Endothelial cell of umbilical vein (primary cell): Measurements from ENCODE around the gene GDF2. TPM values are rescaled to one million over a fixed set of nuclear protein-coding genes. Genes with fewer than 3 reads are reported as not detected.

Experiments
- BruUV-seq: library from RNA; stranded (reverse); fragments of 400-500 nt; replicated peaks from 2 replicates; lab custom pipeline; 2021; lab: Mats Ljungman, UMichigan
- CTCF ChIA-PET: fragments of 300-600, 350-600 bp; sonication (Branson Sonifier 250); formaldehyde crosslinking; loops from one replicate; lab custom pipeline; 2021; ENCODE audit warnings: antibody characterized with exemption, inconsistent platforms; lab: Charles Lee
- POLR2A ChIA-PET: fragments of 300-600, 350-600 bp; sonication (Branson Sonifier 250); formaldehyde crosslinking; loops from one replicate; lab custom pipeline; 2021; ENCODE audit warnings: antibody characterized with exemption, inconsistent platforms; lab: Charles Lee
- DNase-seq: peaks from one replicate; pipeline ENCODE4 v3.0.0-alpha.2; 2011; ENCODE audit warnings: low read depth, low spot score
- FAIRE-seq: peaks from 2 replicates; lab custom pipeline; 2011; peaks lifted over from hg19 to GRCh38; lab: Jason Lieb, UNC
- H2AFZ ChIP-seq: 2 replicates; pipeline ENCODE4 v1.6.0; 2012; ENCODE audit warnings: low read depth, low read length, control low read depth, inconsistent platforms
- H3K27ac ChIP-seq: 2 replicates; pipeline ENCODE4 v1.5.1; 2011; ENCODE audit warnings: low read depth, mild to moderate bottlenecking, control low read depth, low read length, moderate library complexity; ENCODE audit not compliant: insufficient read depth
- H3K27me3 ChIP-seq, 2 experiments: 2 replicates each; pipeline versions ENCODE4 v1.6.0 to v1.6.1; 2011; ENCODE audit warnings: low read length in 2 of 2, mixed read lengths in 1 of 2; ENCODE audit not compliant: control insufficient read depth in 2 of 2, insufficient read depth in 2 of 2
- H3K36me3 ChIP-seq, 2 experiments: 2 replicates in 1 of 2; 3 replicates in 1 of 2; pipeline ENCODE4 v1.5.1; 2011; ENCODE audit warnings: low read length in 2 of 2, mild to moderate bottlenecking in 1 of 2, moderate library complexity in 1 of 2; ENCODE audit not compliant: control insufficient read depth in 2 of 2, insufficient read depth in 2 of 2; ENCODE audit errors: extremely low read depth in 1 of 2
- H3K4me1 ChIP-seq: 3 replicates; pipeline ENCODE4 v1.5.1; 2011; ENCODE audit warnings: mild to moderate bottlenecking, low read length; ENCODE audit not compliant: control insufficient read depth, insufficient read depth; ENCODE audit errors: extremely low read depth
- H3K4me2 ChIP-seq: 2 replicates; pipeline ENCODE4 v1.6.1; 2011; ENCODE audit warnings: low read length, control low read depth, mixed read lengths; ENCODE audit not compliant: insufficient read depth
- H3K4me3 ChIP-seq, 3 experiments: fragments of 200-600 bp in 1 of 3; sonication (generic), shearing (Covaris generic) in 1 of 3; replicated peaks in 1 of 3; 2 replicates each; pipeline ENCODE4 v1.5.1; 2011 to 2016; ENCODE audit warnings: control low read depth in 3 of 3, low read length in 3 of 3, mild to moderate bottlenecking in 2 of 3, inconsistent platforms in 1 of 3, low read depth in 1 of 3, moderate library complexity in 1 of 3; ENCODE audit not compliant: insufficient read depth in 1 of 3
- H3K79me2 ChIP-seq: 2 replicates; pipeline ENCODE4 v1.6.0; 2012; ENCODE audit warnings: low read length, inconsistent platforms; ENCODE audit not compliant: control insufficient read depth, insufficient read depth
- H3K9ac ChIP-seq: replicated peaks from 2 replicates; pipeline ENCODE3; 2011; ENCODE audit warnings: low read length, control low read depth; ENCODE audit not compliant: insufficient read depth; ENCODE audit errors: extremely low read depth
- H3K9me1 ChIP-seq: replicated peaks from 3 replicates; pipeline ENCODE4 v1.6.0; 2011; ENCODE audit warnings: mild to moderate bottlenecking, low read length; ENCODE audit not compliant: control insufficient read depth, insufficient read depth; ENCODE audit errors: extremely low read depth
- H3K9me3 ChIP-seq: replicated peaks from 2 replicates; pipeline ENCODE4 v1.5.1; 2012; ENCODE audit warnings: low read length, inconsistent platforms; ENCODE audit not compliant: control insufficient read depth, insufficient read depth
- H4K20me1 ChIP-seq: replicated peaks from 2 replicates; pipeline ENCODE3; 2011; ENCODE audit warnings: mild to moderate bottlenecking, low read length; ENCODE audit not compliant: control insufficient read depth, insufficient read depth; ENCODE audit errors: extremely low read depth
- CTCF ChIP-seq, 2 donors: IDR thresholded peaks; 1 replicate in 1 of 2; 2 replicates in 1 of 2; pipeline ENCODE4 v1.5.1; 2011; ENCODE audit warnings: low read length in 2 of 2, mild to moderate bottlenecking in 2 of 2, moderate library complexity in 2 of 2, control low read depth in 1 of 2, inconsistent platforms in 1 of 2, low read depth in 1 of 2; ENCODE audit not compliant: insufficient read depth in 1 of 2; ENCODE audit errors: extremely low read depth in 1 of 2
- EZH2 ChIP-seq: IDR thresholded peaks from 2 replicates; pipeline ENCODE4 v1.6.1; 2012; ENCODE audit warnings: borderline replicate concordance, low read depth, mild to moderate bottlenecking, moderate library complexity, low read length, inconsistent platforms; ENCODE audit not compliant: severe bottlenecking
- FOS ChIP-seq: IDR thresholded peaks from 2 replicates; pipeline ENCODE4 v1.6.1; 2011; ENCODE audit warnings: mild to moderate bottlenecking, low read length, moderate library complexity, borderline replicate concordance; ENCODE audit not compliant: insufficient read depth
- GATA2 ChIP-seq: IDR thresholded peaks from 2 replicates; pipeline ENCODE4 v1.7.0; 2011; ENCODE audit warnings: low read depth, mild to moderate bottlenecking, moderate library complexity, mixed read lengths, low read length; ENCODE audit not compliant: insufficient read length, insufficient read depth
- JUN ChIP-seq: IDR thresholded peaks from 2 replicates; pipeline ENCODE4 v1.6.1; 2011; ENCODE audit warnings: borderline replicate concordance, low read depth; ENCODE audit not compliant: insufficient read length, insufficient read depth
- MAX ChIP-seq: IDR thresholded peaks from 2 replicates; pipeline ENCODE4 v1.6.1; 2011; ENCODE audit not compliant: insufficient read depth, insufficient read length
- MYC ChIP-seq: IDR thresholded peaks from one replicate; pipeline ENCODE4 v1.6.1; 2011; ENCODE audit warnings: mild to moderate bottlenecking, low read depth, low read length
- POLR2A ChIP-seq: IDR thresholded peaks from 2 replicates; pipeline ENCODE4 v1.6.1; 2012; ENCODE audit warnings: low read depth, mild to moderate bottlenecking, control low read depth, low read length
- POLR2AphosphoS5 ChIP-seq: IDR thresholded peaks from 2 replicates; pipeline ENCODE4 v1.6.1; 2012; ENCODE audit warnings: low read depth, mild to moderate bottlenecking, control low read depth, low read length, moderate library complexity; ENCODE audit not compliant: insufficient read depth
- dilution Hi-C: fragments of 300-500 bp; cut with MboI; formaldehyde crosslinking; loops from one replicate; pipeline ENCODE4 v1.15.0; 2019; ENCODE audit warnings: low sequenced_read_pairs; ENCODE audit not compliant: extremely low pct_ligation_motif_present
- intact Hi-C: fragments of 100-400 bp; cut with micrococcal nuclease; formaldehyde crosslinking; loops from one replicate; pipeline ENCODE4 v1.10.0; 2022
- polyA plus RNA-seq, 4 experiments: library from polyadenylated mRNA; depleted of rRNA in 3 of 4; stranded (reverse) in 3 of 4; unstranded in 1 of 4; fragments of >200 nt; gene quantifications; 2 replicates each; pipeline versions ENCODE4 v1.2.1 to v1.2.3, GENCODE V29; 2011 to 2012; ENCODE audit warnings: missing spikeins in 1 of 4
- total RNA-seq: library from RNA; stranded (reverse); gene quantifications from 2 replicates; pipeline ENCODE4 v1.2.3, GENCODE V29; 2021

GDF2 gene
- total and polyA plus RNA-seq, 2 donors (not counting 3 experiments of a cell fraction or from before 2014, with no cell fraction given) = not detected

- Histone ChIP-seq H4K20me1 (no peaks in the 10 kb centered on the region), H3K27me3 (no peaks in the 10 kb centered on the region), H3K9ac (no peak overlapping the region), H3K79me2 (no peaks in the 10 kb centered on the region), H3K4me2 (no peak overlapping the region), H3K4me3 (no peak overlapping the region), H3K9me3 (no peaks in the 10 kb centered on the region), H3K27ac (no peak overlapping the region), H3K9me1 (no peaks in the 10 kb centered on the region), H3K36me3 (no peaks in the 10 kb centered on the region), H3K4me1 (no peaks in the 10 kb centered on the region), H2AFZ (no peak overlapping the region)
- ChIA-PET CTCF (interaction anchor here (0.5 to 4.7 kb wide), 4 partner anchors 8 to 266 kb away, joined by 3 to 192 read pairs (median 4); no protein-coding TSS in a partner anchor), POLR2A (no interaction called here)
- FAIRE-seq (no peak), DNase-seq (no peak)
- dilution Hi-C loops = no loop called here
- TF ChIP-seq FOS = no peak
- TF ChIP-seq MYC = no peak
- TF ChIP-seq MAX = no peak
- no peak for TF ChIP-seq GATA2
- no peak for TF ChIP-seq CTCF (IDR thresholded peaks at IDR 0.05; ENCODE audit: extremely low read depth in 1 of 2, insufficient read depth in 1 of 2, low read depth in 1 of 2, low read length in 2 of 2)
- no peak for TF ChIP-seq EZH2
- TF ChIP-seq POLR2AphosphoS5 = no peak
- TF ChIP-seq POLR2A = no peak
- TF ChIP-seq JUN = no peak
- no TSS peak for BruUV-seq
- intact Hi-C loops = loop anchor here (5.0 kb wide), 1 partner anchor 322 kb away; no protein-coding TSS in a partner anchor
Observed at GRCh38 chr10:47314416-47314970, 7.8 kb upstream of the GDF2 start.
